Esophagus squamous epithelium (tissue), 4 donors: ENCODE data around the gene MLLT1.

Experiments
- CTCF ChIP-seq, 6 experiments: fragments of 450-650 bp in 4 of 6; fragments of 200-600 bp in 2 of 6; sonication (generic) in 2 of 6; IDR thresholded peaks; one replicate each; pipeline ENCODE4 v1.5.1; 2016 to 2019; ENCODE audit warnings: antibody characterized with exemption in 6 of 6, mild to moderate bottlenecking in 4 of 6, moderate library complexity in 4 of 6
- POLR2A ChIP-seq, 4 donors: fragments of 450-650 bp; IDR thresholded peaks; one replicate each; pipeline ENCODE4 v1.6.1; 2017; ENCODE audit warnings: antibody characterized with exemption in 4 of 4, mild to moderate bottlenecking in 4 of 4, moderate library complexity in 3 of 4

GRCh38 chr19:6209233-6209632, 70.5 kb downstream of the MLLT1 start:
- TF ChIP-seq POLR2A (IDR thresholded peaks at IDR 0.05), result no peak
- no peak for TF ChIP-seq CTCF (IDR thresholded peaks at IDR 0.05)
